ENCODE measurements around the gene HASPIN.

GRCh38 chr17:3693141-3693540, 30.6 kb upstream of the HASPIN start:
- TF ChIP-seq CTCF (IDR thresholded peaks at IDR 0.05) (no peak), EP300 (IDR thresholded peaks at IDR 0.05) (no peak)
